GM19324 (cell line): Measurements from ENCODE around the gene SP140L.

ENCODE experiments used
- ATAC-seq: cut with Tn5 transposase; IDR thresholded peaks from one replicate; pipeline ENCODE4 v1.9.1; 2021; ENCODE audit warnings: mild to moderate bottlenecking, moderate library complexity; ENCODE audit not compliant: unreplicated experiment, low FRiP score

Gene SP140L

DNA sequence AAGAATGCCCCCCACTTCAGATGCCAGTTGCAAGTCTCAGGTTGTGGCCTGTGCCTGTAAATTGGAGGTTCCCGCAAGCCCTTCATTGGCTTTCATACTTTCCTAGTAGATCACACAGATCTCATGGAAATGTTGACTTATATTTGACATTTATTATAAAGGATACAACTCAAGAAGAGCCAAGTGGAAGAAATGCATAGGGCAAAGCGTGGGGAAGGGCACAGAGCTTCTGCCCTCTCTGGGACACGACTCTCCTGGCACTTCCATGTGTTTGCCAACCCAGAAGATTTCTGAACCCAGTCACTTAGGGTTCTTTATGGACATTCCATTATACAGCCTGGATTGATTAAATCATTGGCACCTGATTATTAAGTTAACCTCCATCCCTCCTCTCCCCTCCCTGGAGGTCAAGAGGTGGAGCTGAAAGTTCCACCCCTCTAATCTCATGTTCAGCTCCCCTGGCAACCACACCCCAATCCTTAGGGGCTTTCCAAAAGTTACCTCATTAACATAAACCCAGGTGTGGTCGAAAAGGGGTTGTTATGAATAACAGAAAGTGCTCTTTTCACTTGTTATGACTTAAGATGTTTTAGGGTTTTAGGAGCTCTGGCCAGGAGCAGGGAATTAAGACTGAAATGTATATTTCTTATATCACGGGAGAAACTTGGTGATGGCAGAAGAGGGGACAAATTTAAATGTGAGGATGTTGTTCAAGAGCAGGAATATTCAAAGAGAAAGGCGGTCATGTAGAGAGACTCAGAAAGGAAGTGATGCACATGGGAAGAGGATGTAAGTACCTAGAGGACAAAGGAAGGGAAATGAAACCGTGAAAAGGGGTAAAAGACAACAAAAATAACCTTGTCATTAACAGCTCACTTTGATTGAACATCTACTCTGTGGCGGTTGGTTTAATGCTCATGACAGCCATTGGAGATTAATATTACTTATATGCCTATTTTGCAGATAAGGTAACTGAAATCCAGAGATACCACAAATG is 120.8 kb downstream of the SP140L start:
- peak; percentile 60 for ATAC-seq

GRCh38 chr2:230449901-230450467 is 123.0 kb downstream of the SP140L start:
- no peak for ATAC-seq

GRCh38 chr2:230453006-230453405 is 126.0 kb downstream of the SP140L start:
- ATAC-seq = no peak
